Measurements from ENCODE around the gene LINC01488.

Gene LINC01488

GRCh38 chr11:69438286-69438920 is 43.1 kb upstream of the LINC01488 start:
- Histone ChIP-seq H3K27ac (ENCODE audit: insufficient read depth, low read length, poor library complexity, severe bottlenecking) (no peak overlapping the region), H3K9me3 (ENCODE audit: control insufficient read depth, low read length) (no peaks in the 10 kb centered on the region), H3K4me3 (ENCODE audit: insufficient read depth, low read depth, low read length, poor library complexity, severe bottlenecking) (no peak overlapping the region), H3K36me3 (ENCODE audit: control insufficient read depth, insufficient read depth, low read length) (no peaks in the 10 kb centered on the region), H3K4me1 (ENCODE audit: control insufficient read depth, insufficient read depth, low read length, poor library complexity, severe bottlenecking) (peaks cover 3% of the 10 kb centered on the region), H3K27me3 (replicated peaks; ENCODE audit: control insufficient read depth, insufficient read depth, low read length, poor library complexity, severe bottlenecking) (no peaks in the 10 kb centered on the region)
- no peak for DNase-seq

- H3K27ac ChIP-seq (ENCODE audit: insufficient read depth, low read length, poor library complexity, severe bottlenecking) = no peak overlapping the region
- no peaks in the 10 kb centered on the region for H3K36me3 ChIP-seq (ENCODE audit: control insufficient read depth, insufficient read depth, low read length)
- no peaks in the 10 kb centered on the region for H3K27me3 ChIP-seq (replicated peaks; ENCODE audit: control insufficient read depth, insufficient read depth, low read length, poor library complexity, severe bottlenecking)
- no peaks in the 10 kb centered on the region for H3K9me3 ChIP-seq (ENCODE audit: control insufficient read depth, low read length)
- no peak overlapping the region for H3K4me3 ChIP-seq (ENCODE audit: insufficient read depth, low read depth, low read length, poor library complexity, severe bottlenecking)
- peaks cover 9% of the 10 kb centered on the region for H3K4me1 ChIP-seq (ENCODE audit: control insufficient read depth, insufficient read depth, low read length, poor library complexity, severe bottlenecking)
- DNase-seq = no peak
These were observed 42.3 kb upstream of the LINC01488 start for GRCh38 chr11:69439127-69439526.

- H3K4me3 ChIP-seq (ENCODE audit: insufficient read depth, low read depth, low read length, poor library complexity, severe bottlenecking) = no peak overlapping the region
- H3K9me3 ChIP-seq (ENCODE audit: control insufficient read depth, low read length) = no peaks in the 10 kb centered on the region
- no peaks in the 10 kb centered on the region for H3K27me3 ChIP-seq (replicated peaks; ENCODE audit: control insufficient read depth, insufficient read depth, low read length, poor library complexity, severe bottlenecking)
- no peaks in the 10 kb centered on the region for H3K36me3 ChIP-seq (ENCODE audit: control insufficient read depth, insufficient read depth, low read length)
- peaks cover 9% of the 10 kb centered on the region for H3K4me1 ChIP-seq (ENCODE audit: control insufficient read depth, insufficient read depth, low read length, poor library complexity, severe bottlenecking)
- no peak for DNase-seq
- no peak overlapping the region for H3K27ac ChIP-seq (ENCODE audit: insufficient read depth, low read length, poor library complexity, severe bottlenecking)
These were observed 41.6 kb upstream of the LINC01488 start for GRCh38 chr11:69439651-69440464.

GRCh38 chr11:69440876-69441275 is 40.6 kb upstream of the LINC01488 start:
- Histone ChIP-seq H3K27ac (ENCODE audit: insufficient read depth, low read length, poor library complexity, severe bottlenecking) (no peak overlapping the region), H3K4me1 (ENCODE audit: control insufficient read depth, insufficient read depth, low read length, poor library complexity, severe bottlenecking) (peaks cover 9% of the 10 kb centered on the region), H3K4me3 (ENCODE audit: insufficient read depth, low read depth, low read length, poor library complexity, severe bottlenecking) (no peak overlapping the region), H3K36me3 (ENCODE audit: control insufficient read depth, insufficient read depth, low read length) (no peaks in the 10 kb centered on the region), H3K27me3 (replicated peaks; ENCODE audit: control insufficient read depth, insufficient read depth, low read length, poor library complexity, severe bottlenecking) (no peaks in the 10 kb centered on the region), H3K9me3 (ENCODE audit: control insufficient read depth, low read length) (no peaks in the 10 kb centered on the region)
- DNase-seq = no peak

- Histone ChIP-seq H3K27me3 (replicated peaks; ENCODE audit: control insufficient read depth, insufficient read depth, low read length, poor library complexity, severe bottlenecking) (no peaks in the 10 kb centered on the region), H3K27ac (ENCODE audit: insufficient read depth, low read length, poor library complexity, severe bottlenecking) (no peak overlapping the region), H3K4me1 (ENCODE audit: control insufficient read depth, insufficient read depth, low read length, poor library complexity, severe bottlenecking) (peaks cover 9% of the 10 kb centered on the region), H3K4me3 (ENCODE audit: insufficient read depth, low read depth, low read length, poor library complexity, severe bottlenecking) (no peak overlapping the region), H3K9me3 (ENCODE audit: control insufficient read depth, low read length) (no peaks in the 10 kb centered on the region), H3K36me3 (ENCODE audit: control insufficient read depth, insufficient read depth, low read length) (no peaks in the 10 kb centered on the region)
- no peak for DNase-seq
These were observed 39.3 kb upstream of the LINC01488 start for GRCh38 chr11:69442012-69442806.

GRCh38 chr11:69442807-69443137 is 38.7 kb upstream of the LINC01488 start:
- no peak overlapping the region for H3K4me3 ChIP-seq (ENCODE audit: insufficient read depth, low read depth, low read length, poor library complexity, severe bottlenecking)
- no peak overlapping the region for H3K27ac ChIP-seq (ENCODE audit: insufficient read depth, low read length, poor library complexity, severe bottlenecking)
- no peak for DNase-seq
- peaks cover 9% of the 10 kb centered on the region for H3K4me1 ChIP-seq (ENCODE audit: control insufficient read depth, insufficient read depth, low read length, poor library complexity, severe bottlenecking)
- H3K27me3 ChIP-seq (replicated peaks; ENCODE audit: control insufficient read depth, insufficient read depth, low read length, poor library complexity, severe bottlenecking) = no peaks in the 10 kb centered on the region
- H3K36me3 ChIP-seq (ENCODE audit: control insufficient read depth, insufficient read depth, low read length) = no peaks in the 10 kb centered on the region
- no peaks in the 10 kb centered on the region for H3K9me3 ChIP-seq (ENCODE audit: control insufficient read depth, low read length)

- peak overlapping the region; percentile 46 for H3K4me3 ChIP-seq (ENCODE audit: insufficient read depth, low read depth, low read length, poor library complexity, severe bottlenecking)
- H3K4me1 ChIP-seq (ENCODE audit: control insufficient read depth, insufficient read depth, low read length, poor library complexity, severe bottlenecking) = peaks cover 9% of the 10 kb centered on the region
- no peaks in the 10 kb centered on the region for H3K9me3 ChIP-seq (ENCODE audit: control insufficient read depth, low read length)
- no peaks in the 10 kb centered on the region for H3K27me3 ChIP-seq (replicated peaks; ENCODE audit: control insufficient read depth, insufficient read depth, low read length, poor library complexity, severe bottlenecking)
- no peaks in the 10 kb centered on the region for H3K36me3 ChIP-seq (ENCODE audit: control insufficient read depth, insufficient read depth, low read length)
- peak; percentile 19 to 36 (median 23) for DNase-seq
- no peak overlapping the region for H3K27ac ChIP-seq (ENCODE audit: insufficient read depth, low read length, poor library complexity, severe bottlenecking)
These were observed 38.1 kb upstream of the LINC01488 start for GRCh38 chr11:69443138-69443967.

- DNase-seq = no peak
- Histone ChIP-seq H3K9me3 (ENCODE audit: control insufficient read depth, low read length) (no peaks in the 10 kb centered on the region), H3K36me3 (ENCODE audit: control insufficient read depth, insufficient read depth, low read length) (no peaks in the 10 kb centered on the region), H3K27me3 (replicated peaks; ENCODE audit: control insufficient read depth, insufficient read depth, low read length, poor library complexity, severe bottlenecking) (no peaks in the 10 kb centered on the region), H3K4me3 (ENCODE audit: insufficient read depth, low read depth, low read length, poor library complexity, severe bottlenecking) (peak overlapping the region; percentile 46), H3K4me1 (ENCODE audit: control insufficient read depth, insufficient read depth, low read length, poor library complexity, severe bottlenecking) (peaks cover 9% of the 10 kb centered on the region), H3K27ac (ENCODE audit: insufficient read depth, low read length, poor library complexity, severe bottlenecking) (no peak overlapping the region)
These were observed 37.5 kb upstream of the LINC01488 start for GRCh38 chr11:69443968-69444364.

GRCh38 chr11:69444381-69445130 is 36.9 kb upstream of the LINC01488 start:
- H3K36me3 ChIP-seq (ENCODE audit: control insufficient read depth, insufficient read depth, low read length) = no peaks in the 10 kb centered on the region
- H3K27ac ChIP-seq (ENCODE audit: insufficient read depth, low read length, poor library complexity, severe bottlenecking) = no peak overlapping the region
- no peak for DNase-seq
- H3K4me3 ChIP-seq (ENCODE audit: insufficient read depth, low read depth, low read length, poor library complexity, severe bottlenecking) = no peak overlapping the region
- no peaks in the 10 kb centered on the region for H3K9me3 ChIP-seq (ENCODE audit: control insufficient read depth, low read length)
- no peaks in the 10 kb centered on the region for H3K27me3 ChIP-seq (replicated peaks; ENCODE audit: control insufficient read depth, insufficient read depth, low read length, poor library complexity, severe bottlenecking)
- H3K4me1 ChIP-seq (ENCODE audit: control insufficient read depth, insufficient read depth, low read length, poor library complexity, severe bottlenecking) = peaks cover 9% of the 10 kb centered on the region

Measured in effector memory CD4-positive, alpha-beta T cell (primary cell).